Thymus (tissue), 11 donors: ENCODE measurements around the gene NELFE. TPM values are rescaled to one million over a fixed set of nuclear protein-coding genes. Genes with fewer than 3 reads are reported as not detected.
"Not testable (repeated sequence)": the region's sequence is repeated elsewhere in the genome, so short reads cannot be mapped to it uniquely, and the experiment has no call there.

Experiments
- DNase-seq, 9 donors: peaks; one replicate each; pipeline ENCODE4 v3.0.0-alpha.2; 2013; ENCODE audit warnings: low spot score in 9 of 9, low read depth in 6 of 9, missing footprints in 1 of 9
- H3K27ac ChIP-seq, 2 donors: one replicate each; pipeline ENCODE4 v1.5.1; 2013; ENCODE audit warnings: control low read depth in 1 of 2, low read depth in 1 of 2, low read length in 1 of 2, mild to moderate bottlenecking in 1 of 2, moderate library complexity in 1 of 2
- H3K27me3 ChIP-seq, 2 donors: one replicate each; pipeline ENCODE4 v1.5.1; 2013; ENCODE audit warnings: low read length in 1 of 2; ENCODE audit not compliant: control insufficient read depth in 2 of 2, insufficient read depth in 1 of 2
- H3K36me3 ChIP-seq, 2 donors: one replicate each; pipeline ENCODE4 v1.5.1; 2013; ENCODE audit warnings: low read length in 1 of 2, mild to moderate bottlenecking in 1 of 2, moderate library complexity in 1 of 2; ENCODE audit not compliant: control insufficient read depth in 2 of 2, insufficient read depth in 2 of 2
- H3K4me1 ChIP-seq, 2 donors: one replicate each; pipeline ENCODE4 v1.5.1; 2013; ENCODE audit warnings: low read length in 2 of 2; ENCODE audit not compliant: control insufficient read depth in 2 of 2, insufficient read depth in 2 of 2
- H3K4me3 ChIP-seq, 2 donors: one replicate each; pipeline ENCODE4 v1.5.1; 2013; ENCODE audit warnings: low read length in 2 of 2, control low read depth in 1 of 2, mild to moderate bottlenecking in 1 of 2
- H3K9me3 ChIP-seq, 2 donors: one replicate each; pipeline ENCODE4 v1.5.1; 2013; ENCODE audit warnings: low read length in 1 of 2, mild to moderate bottlenecking in 1 of 2; ENCODE audit not compliant: control insufficient read depth in 2 of 2, insufficient read depth in 1 of 2
- WGBS: extraction: QIAGEN DNeasy Blood & Tissue Kit; methylation state at CpG from one replicate; pipeline ENCODE4 v1.1.7; 2013; 5-methylcytosine and 5-hydroxymethylcytosine counted together
- polyA plus RNA-seq: library from polyadenylated mRNA; stranded (reverse); fragments of 200-250 nt; gene quantifications from one replicate; pipeline ENCODE4 v1.2.3, GENCODE V29; 2013
- total RNA-seq: library from RNA; stranded (reverse); fragments of 120-200 nt; gene quantifications from one replicate; pipeline ENCODE4 v1.2.4, GENCODE V29; 2013
- donor health status: healthy.

The NELFE gene
- total and polyA plus RNA-seq, 2 donors, result 44.5 to 62.9 TPM

DNA sequence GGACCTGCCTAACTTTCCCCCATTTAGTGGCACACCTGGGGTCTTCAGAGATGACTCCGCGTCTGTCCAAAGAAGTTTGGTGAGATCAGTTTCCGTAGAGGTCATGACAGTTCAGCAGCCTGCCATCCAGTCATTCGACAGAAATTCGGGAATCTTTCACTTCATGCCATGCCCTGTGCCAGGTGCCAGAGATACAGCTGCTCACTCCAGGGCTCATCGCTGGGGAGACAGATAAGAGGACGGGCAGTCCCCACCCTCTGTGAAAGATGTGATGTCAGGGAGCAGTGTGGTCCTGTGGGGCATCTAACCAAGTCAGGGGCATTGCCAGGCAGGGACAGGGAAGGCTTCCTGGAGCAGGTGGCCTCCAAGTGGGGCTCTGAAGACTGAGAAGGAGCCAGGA is 44.5 kb upstream of the NELFE start:
- H3K27ac ChIP-seq, result not testable (repeated sequence)
- no CpG with 5 or more reads among the region's 7 CpGs for WGBS

GRCh38 chr6:32002546-32003268 is 43.9 kb upstream of the NELFE start:
- not testable (repeated sequence) for H3K4me3 ChIP-seq, H3K36me3 ChIP-seq, H3K27ac ChIP-seq, H3K27me3 ChIP-seq, H3K4me1 ChIP-seq, H3K9me3 ChIP-seq, DNase-seq
- WGBS, result no CpG with 5 or more reads among the region's 15 CpGs

More for the DNA sequence above, 44.5 kb upstream of the NELFE start:
- not testable (repeated sequence) for H3K9me3 ChIP-seq, H3K4me3 ChIP-seq, H3K4me1 ChIP-seq, DNase-seq, H3K27me3 ChIP-seq, H3K36me3 ChIP-seq

DNA sequence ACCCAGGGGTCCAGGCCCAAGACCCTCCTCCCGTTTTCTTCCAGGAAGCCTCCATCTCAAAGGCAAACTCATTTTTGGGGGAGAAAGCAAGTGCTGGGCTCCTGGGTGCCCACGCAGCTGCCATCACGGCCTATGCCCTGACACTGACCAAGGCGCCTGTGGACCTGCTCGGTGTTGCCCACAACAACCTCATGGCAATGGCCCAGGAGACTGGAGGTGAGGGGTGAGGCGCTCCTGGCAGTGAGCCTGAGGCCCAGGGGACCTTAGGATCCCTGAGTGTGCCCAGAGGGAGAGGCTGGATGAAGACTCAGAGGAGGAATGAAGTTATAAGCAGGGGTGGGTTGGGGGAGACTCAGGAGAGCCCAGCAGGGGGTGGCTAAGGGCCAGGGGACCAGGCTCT is 37.6 kb upstream of the NELFE start:
- not testable (repeated sequence) for DNase-seq, H3K4me3 ChIP-seq, H3K27ac ChIP-seq, H3K27me3 ChIP-seq, H3K4me1 ChIP-seq, H3K9me3 ChIP-seq, H3K36me3 ChIP-seq
- 94% methylated on average over 5 of the region's 6 CpGs for WGBS

- not testable (repeated sequence) for H3K27me3 ChIP-seq, DNase-seq, H3K27ac ChIP-seq, H3K4me1 ChIP-seq, H3K9me3 ChIP-seq, H3K36me3 ChIP-seq, H3K4me3 ChIP-seq
- WGBS, result over 99% methylated on average over 8 of the region's 14 CpGs
Measured at GRCh38 chr6:31994421-31994820, 35.6 kb upstream of the NELFE start.

- H3K27ac ChIP-seq, H3K36me3 ChIP-seq, H3K4me3 ChIP-seq, H3K9me3 ChIP-seq, H3K27me3 ChIP-seq, DNase-seq, H3K4me1 ChIP-seq: not testable (repeated sequence)
- WGBS, result no CpG with 5 or more reads among the region's 10 CpGs
Measured at GRCh38 chr6:31989363-31989762, 30.6 kb upstream of the NELFE start.

GRCh38 chr6:31981744-31982143 is 23.0 kb upstream of the NELFE start, which contains the start of gene C4A:
Gene C4A (plus strand): TSS chr6:31982057. CDS start chr6:31982108, 51 bp downstream.
- peaks cover 0 to 14% of the 10 kb centered on the region in 2 donors for H3K36me3 ChIP-seq
- not testable (repeated sequence) for DNase-seq, H3K4me1 ChIP-seq, H3K27ac ChIP-seq, H3K9me3 ChIP-seq, H3K4me3 ChIP-seq, H3K27me3 ChIP-seq
- no CpG with 5 or more reads among the region's 7 CpGs for WGBS

DNA sequence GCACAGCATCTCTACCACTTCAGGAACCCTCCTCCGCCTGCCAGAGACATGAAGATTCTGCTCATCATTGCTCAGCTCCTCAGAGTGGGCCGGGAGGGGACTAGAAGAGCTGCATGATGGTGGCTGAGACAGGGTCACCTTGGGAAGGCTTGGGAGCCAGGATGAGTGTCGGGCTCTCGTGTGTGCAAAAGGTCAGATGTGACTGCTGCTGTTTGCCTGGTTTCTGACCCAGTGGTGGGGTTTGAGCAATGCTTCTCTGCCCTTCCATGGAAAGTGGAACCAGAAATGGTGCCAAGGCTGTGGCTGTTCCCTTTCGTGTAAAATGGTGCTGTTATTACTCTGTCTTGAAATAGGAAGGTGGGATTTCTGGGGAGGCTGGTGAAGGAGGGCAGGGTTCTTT is 22.2 kb upstream of the NELFE start:
- not testable (repeated sequence) for H3K4me3 ChIP-seq, H3K9me3 ChIP-seq, H3K27me3 ChIP-seq, DNase-seq, H3K4me1 ChIP-seq, H3K27ac ChIP-seq
- no CpG with 5 or more reads among the region's 5 CpGs for WGBS
- peaks cover 0 to 14% of the 10 kb centered on the region in 2 donors for H3K36me3 ChIP-seq

- not testable (repeated sequence) for DNase-seq, H3K4me1 ChIP-seq, H3K27me3 ChIP-seq, H3K4me3 ChIP-seq, H3K9me3 ChIP-seq, H3K27ac ChIP-seq
- WGBS, result 98% methylated on average over 13 of the region's 13 CpGs
- peaks cover 0 to 14% of the 10 kb centered on the region in 2 donors for H3K36me3 ChIP-seq
Measured at GRCh38 chr6:31980195-31980876, 21.6 kb upstream of the NELFE start.

- peaks cover 0 to 9% of the 10 kb centered on the region in 2 donors for H3K4me1 ChIP-seq
- 97% methylated on average over 3 of the region's 3 CpGs for WGBS
- DNase-seq, result peak in 1 of 9 donors; percentile 28
- peak overlapping the region; percentile 41 to 71 for H3K27ac ChIP-seq
- no peaks in the 10 kb centered on the region for H3K27me3 ChIP-seq
- H3K9me3 ChIP-seq, result no peaks in the 10 kb centered on the region
- peaks cover 0 to 14% of the 10 kb centered on the region in 2 donors for H3K36me3 ChIP-seq
- H3K4me3 ChIP-seq, result no peak overlapping the region
Measured at GRCh38 chr6:31979238-31979898, 20.6 kb upstream of the NELFE start.
